ENCODE measurements around the gene FLACC1. TPM values are rescaled to one million over a fixed set of nuclear protein-coding genes. Genes with fewer than 3 reads are reported as not detected.

FLACC1 gene
- polyA plus RNA-seq, 2 donors = 0.27 to 0.59 TPM

GRCh38 chr2:201260302-201260800 lies 96.8 kb downstream of the FLACC1 start, which contains the start of gene CASP8:
TSS of gene CASP8 (plus strand) at chr2:201260536. CDS start at chr2:201266487, 5,951 bp downstream.
- H3K27ac ChIP-seq (ENCODE audit: low read depth in 2 of 2, low read length in 1 of 2) = peak within 1 kb of the TSS; percentile 87 to 95
- peaks cover 0 to 8% of the 10 kb centered on the region in 2 donors for H3K4me1 ChIP-seq (ENCODE audit: control insufficient read depth in 2 of 2, insufficient read depth in 2 of 2, low read length in 1 of 2)
- H3K36me3 ChIP-seq (ENCODE audit: control insufficient read depth in 2 of 2, insufficient read depth in 2 of 2, low read length in 1 of 2) = peaks cover 0 to 3% of the 10 kb centered on the region in 2 donors
- no peaks in the 10 kb centered on the region for H3K27me3 ChIP-seq (ENCODE audit: control insufficient read depth in 1 of 2, insufficient read depth in 2 of 2, low read length in 2 of 2)
- peak within 1 kb of the TSS; percentile 32 to 70 for H3K4me3 ChIP-seq (ENCODE audit: low read depth in 1 of 2, low read length in 2 of 2)
- H3K9me3 ChIP-seq (ENCODE audit: control insufficient read depth in 2 of 2, insufficient read depth in 1 of 2, low read depth in 1 of 2, low read length in 1 of 2) = no peaks in the 10 kb centered on the region
- 58 to 63% methylated on average over 10 of the region's 10 CpGs for WGBS, 2 donors

GRCh38 chr2:201258666-201259615 lies 98.2 kb downstream of the FLACC1 start:
- peak overlapping the region; percentile 44 to 70 for H3K4me3 ChIP-seq (ENCODE audit: low read depth in 1 of 2, low read length in 2 of 2)
- no peaks in the 10 kb centered on the region for H3K9me3 ChIP-seq (ENCODE audit: control insufficient read depth in 2 of 2, insufficient read depth in 1 of 2, low read depth in 1 of 2, low read length in 1 of 2)
- peaks cover 0 to 3% of the 10 kb centered on the region in 2 donors for H3K36me3 ChIP-seq (ENCODE audit: control insufficient read depth in 2 of 2, insufficient read depth in 2 of 2, low read length in 1 of 2)
- WGBS, 2 donors = 21 to 23% methylated on average over 15 of the region's 15 CpGs
- H3K27me3 ChIP-seq (ENCODE audit: control insufficient read depth in 1 of 2, insufficient read depth in 2 of 2, low read length in 2 of 2) = no peaks in the 10 kb centered on the region
- peak overlapping the region; percentile 94 to 95 for H3K27ac ChIP-seq (ENCODE audit: low read depth in 2 of 2, low read length in 1 of 2)
- H3K4me1 ChIP-seq (ENCODE audit: control insufficient read depth in 2 of 2, insufficient read depth in 2 of 2, low read length in 1 of 2) = peaks cover 0 to 8% of the 10 kb centered on the region in 2 donors

GRCh38 chr2:201257956-201258665 lies 99.0 kb downstream of the FLACC1 start:
- 0% methylated on average over 10 of the region's 10 CpGs for WGBS, 2 donors
- H3K4me3 ChIP-seq (ENCODE audit: low read depth in 1 of 2, low read length in 2 of 2) = peak overlapping the region; percentile 44 to 70
- peak overlapping the region; percentile 94 to 95 for H3K27ac ChIP-seq (ENCODE audit: low read depth in 2 of 2, low read length in 1 of 2)
- no peaks in the 10 kb centered on the region for H3K27me3 ChIP-seq (ENCODE audit: control insufficient read depth in 1 of 2, insufficient read depth in 2 of 2, low read length in 2 of 2)
- peaks cover 0 to 3% of the 10 kb centered on the region in 2 donors for H3K36me3 ChIP-seq (ENCODE audit: control insufficient read depth in 2 of 2, insufficient read depth in 2 of 2, low read length in 1 of 2)
- H3K4me1 ChIP-seq (ENCODE audit: control insufficient read depth in 2 of 2, insufficient read depth in 2 of 2, low read length in 1 of 2) = peaks cover 0 to 8% of the 10 kb centered on the region in 2 donors
- H3K9me3 ChIP-seq (ENCODE audit: control insufficient read depth in 2 of 2, insufficient read depth in 1 of 2, low read depth in 1 of 2, low read length in 1 of 2) = no peaks in the 10 kb centered on the region

GRCh38 chr2:201257381-201257955 lies 99.7 kb downstream of the FLACC1 start:
- H3K27me3 ChIP-seq (ENCODE audit: control insufficient read depth in 1 of 2, insufficient read depth in 2 of 2, low read length in 2 of 2) = no peaks in the 10 kb centered on the region
- peak overlapping the region; percentile 94 to 95 for H3K27ac ChIP-seq (ENCODE audit: low read depth in 2 of 2, low read length in 1 of 2)
- no peaks in the 10 kb centered on the region for H3K9me3 ChIP-seq (ENCODE audit: control insufficient read depth in 2 of 2, insufficient read depth in 1 of 2, low read depth in 1 of 2, low read length in 1 of 2)
- H3K4me3 ChIP-seq (ENCODE audit: low read depth in 1 of 2, low read length in 2 of 2) = peak overlapping the region; percentile 35 to 70
- peaks cover 0 to 8% of the 10 kb centered on the region in 2 donors for H3K4me1 ChIP-seq (ENCODE audit: control insufficient read depth in 2 of 2, insufficient read depth in 2 of 2, low read length in 1 of 2)
- peaks cover 0 to 3% of the 10 kb centered on the region in 2 donors for H3K36me3 ChIP-seq (ENCODE audit: control insufficient read depth in 2 of 2, insufficient read depth in 2 of 2, low read length in 1 of 2)
- WGBS, 2 donors = 12 to 14% methylated on average over 12 of the region's 12 CpGs

- 78 to 91% methylated on average over 3 of the region's 3 CpGs for WGBS, 2 donors
- Histone ChIP-seq H3K36me3 (ENCODE audit: control insufficient read depth in 2 of 2, insufficient read depth in 2 of 2, low read length in 1 of 2) (peaks cover 0 to 3% of the 10 kb centered on the region in 2 donors), H3K27ac (ENCODE audit: low read depth in 2 of 2, low read length in 1 of 2) (peak overlapping the region; percentile 11 to 13), H3K27me3 (ENCODE audit: control insufficient read depth in 1 of 2, insufficient read depth in 2 of 2, low read length in 2 of 2) (no peaks in the 10 kb centered on the region), H3K4me3 (ENCODE audit: low read depth in 1 of 2, low read length in 2 of 2) (no peak overlapping the region), H3K9me3 (ENCODE audit: control insufficient read depth in 2 of 2, insufficient read depth in 1 of 2, low read depth in 1 of 2, low read length in 1 of 2) (no peaks in the 10 kb centered on the region), H3K4me1 (ENCODE audit: control insufficient read depth in 2 of 2, insufficient read depth in 2 of 2, low read length in 1 of 2) (peaks cover 0 to 8% of the 10 kb centered on the region in 2 donors)
Observed at GRCh38 chr2:201256082-201256481, 101.1 kb downstream of the FLACC1 start.

GRCh38 chr2:201255408-201256033 lies 101.6 kb downstream of the FLACC1 start:
- no peaks in the 10 kb centered on the region for H3K9me3 ChIP-seq (ENCODE audit: control insufficient read depth in 2 of 2, insufficient read depth in 1 of 2, low read depth in 1 of 2, low read length in 1 of 2)
- H3K27me3 ChIP-seq (ENCODE audit: control insufficient read depth in 1 of 2, insufficient read depth in 2 of 2, low read length in 2 of 2) = no peaks in the 10 kb centered on the region
- H3K36me3 ChIP-seq (ENCODE audit: control insufficient read depth in 2 of 2, insufficient read depth in 2 of 2, low read length in 1 of 2) = peaks cover 0 to 2% of the 10 kb centered on the region in 2 donors
- WGBS, 2 donors = 92 to 93% methylated on average over 3 of the region's 3 CpGs
- H3K4me3 ChIP-seq (ENCODE audit: low read depth in 1 of 2, low read length in 2 of 2) = no peak overlapping the region
- H3K27ac ChIP-seq (ENCODE audit: low read depth in 2 of 2, low read length in 1 of 2) = peak overlapping the region; percentile 23 to 65
- peaks cover 0 to 8% of the 10 kb centered on the region in 2 donors for H3K4me1 ChIP-seq (ENCODE audit: control insufficient read depth in 2 of 2, insufficient read depth in 2 of 2, low read length in 1 of 2)

GRCh38 chr2:201254081-201254730 lies 102.9 kb downstream of the FLACC1 start:
- no peaks in the 10 kb centered on the region for H3K36me3 ChIP-seq (ENCODE audit: control insufficient read depth in 2 of 2, insufficient read depth in 2 of 2, low read length in 1 of 2)
- H3K9me3 ChIP-seq (ENCODE audit: control insufficient read depth in 2 of 2, insufficient read depth in 1 of 2, low read depth in 1 of 2, low read length in 1 of 2) = no peaks in the 10 kb centered on the region
- H3K27ac ChIP-seq (ENCODE audit: low read depth in 2 of 2, low read length in 1 of 2) = peak overlapping the region; percentile 67 to 88
- H3K4me1 ChIP-seq (ENCODE audit: control insufficient read depth in 2 of 2, insufficient read depth in 2 of 2, low read length in 1 of 2) = peaks cover 0 to 2% of the 10 kb centered on the region in 2 donors
- WGBS, 2 donors = 42 to 44% methylated on average over 5 of the region's 5 CpGs
- H3K27me3 ChIP-seq (ENCODE audit: control insufficient read depth in 1 of 2, insufficient read depth in 2 of 2, low read length in 2 of 2) = no peaks in the 10 kb centered on the region
- no peak overlapping the region for H3K4me3 ChIP-seq (ENCODE audit: low read depth in 1 of 2, low read length in 2 of 2)

GRCh38 chr2:201250741-201251140 lies 106.4 kb downstream of the FLACC1 start:
- Histone ChIP-seq H3K27me3 (ENCODE audit: control insufficient read depth in 1 of 2, insufficient read depth in 2 of 2, low read length in 2 of 2) (no peaks in the 10 kb centered on the region), H3K4me3 (ENCODE audit: low read depth in 1 of 2, low read length in 2 of 2) (no peak overlapping the region), H3K9me3 (ENCODE audit: control insufficient read depth in 2 of 2, insufficient read depth in 1 of 2, low read depth in 1 of 2, low read length in 1 of 2) (no peaks in the 10 kb centered on the region), H3K4me1 (ENCODE audit: control insufficient read depth in 2 of 2, insufficient read depth in 2 of 2, low read length in 1 of 2) (no peaks in the 10 kb centered on the region), H3K36me3 (ENCODE audit: control insufficient read depth in 2 of 2, insufficient read depth in 2 of 2, low read length in 1 of 2) (no peaks in the 10 kb centered on the region), H3K27ac (ENCODE audit: low read depth in 2 of 2, low read length in 1 of 2) (no peak overlapping the region)
- 93 to 96% methylated on average over 4 of the region's 4 CpGs for WGBS, 2 donors

All from esophagus (tissue), 2 donors.